NT2/D1 (cell line): ENCODE measurements around the gene RTN4.

Source experiments
- YY1 ChIP-seq: IDR thresholded peaks from 2 replicates; pipeline ENCODE4 v1.6.1; 2011; ENCODE audit not compliant: insufficient read length, insufficient read depth
- ZNF274 ChIP-seq: IDR thresholded peaks from 2 replicates; pipeline ENCODE4 v1.6.1; 2011; ENCODE audit warnings: mild to moderate bottlenecking, low read depth, low read length

GRCh38 chr2:55022476-55022875 is 27.8 kb downstream of the RTN4 start:
- no peak for TF ChIP-seq YY1
- TF ChIP-seq ZNF274, result no peak
